ENCODE measurements around the gene OSER1. TPM values are rescaled to one million over a fixed set of nuclear protein-coding genes. Genes with fewer than 3 reads are reported as not detected.

OSER1 gene
- polyA plus RNA-seq, 1 experiment = 50.2 TPM

DNA sequence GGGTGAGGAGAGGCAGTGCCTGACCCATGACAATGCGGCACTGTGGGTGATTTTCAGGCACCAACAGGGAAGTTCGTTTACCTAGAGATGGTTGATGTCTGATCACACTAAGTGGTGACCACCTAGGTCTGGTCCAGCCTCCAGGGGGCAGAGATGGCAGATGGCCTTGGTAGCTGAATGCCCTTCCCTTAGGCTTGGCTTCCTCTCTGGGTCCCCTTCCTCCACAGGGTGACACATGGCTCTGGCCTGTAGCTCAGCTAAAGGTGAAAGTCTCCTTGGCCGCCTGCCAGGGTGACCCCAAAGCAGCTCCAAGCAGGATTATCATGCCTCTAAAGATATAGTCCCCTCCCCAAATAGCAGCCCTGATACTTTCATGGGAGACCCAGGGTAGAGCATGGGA, 43.0 kb upstream of the OSER1 start:
- POLR2A ChIA-PET = no interaction called here
- CTCF ChIA-PET = interaction anchor here (1.0 to 1.7 kb wide), 2 partner anchors 10 to 37 kb away, joined by 3 to 4 read pairs; no protein-coding TSS in a partner anchor
- TF ChIP-seq, protein P1, sequence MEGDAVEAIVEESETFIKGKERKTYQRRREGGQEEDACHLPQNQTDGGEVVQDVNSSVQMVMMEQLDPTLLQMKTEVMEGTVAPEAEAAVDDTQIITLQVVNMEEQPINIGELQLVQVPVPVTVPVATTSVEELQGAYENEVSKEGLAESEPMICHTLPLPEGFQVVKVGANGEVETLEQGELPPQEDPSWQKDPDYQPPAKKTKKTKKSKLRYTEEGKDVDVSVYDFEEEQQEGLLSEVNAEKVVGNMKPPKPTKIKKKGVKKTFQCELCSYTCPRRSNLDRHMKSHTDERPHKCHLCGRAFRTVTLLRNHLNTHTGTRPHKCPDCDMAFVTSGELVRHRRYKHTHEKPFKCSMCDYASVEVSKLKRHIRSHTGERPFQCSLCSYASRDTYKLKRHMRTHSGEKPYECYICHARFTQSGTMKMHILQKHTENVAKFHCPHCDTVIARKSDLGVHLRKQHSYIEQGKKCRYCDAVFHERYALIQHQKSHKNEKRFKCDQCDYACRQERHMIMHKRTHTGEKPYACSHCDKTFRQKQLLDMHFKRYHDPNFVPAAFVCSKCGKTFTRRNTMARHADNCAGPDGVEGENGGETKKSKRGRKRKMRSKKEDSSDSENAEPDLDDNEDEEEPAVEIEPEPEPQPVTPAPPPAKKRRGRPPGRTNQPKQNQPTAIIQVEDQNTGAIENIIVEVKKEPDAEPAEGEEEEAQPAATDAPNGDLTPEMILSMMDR (IDR thresholded peaks at IDR 0.05; ENCODE audit: insufficient read depth, low read depth, low read length) = no peak
- Histone ChIP-seq H3K36me3 (ENCODE audit: control insufficient read depth, insufficient read depth, low read length) (no peaks in the 10 kb centered on the region), H3K27me3 (ENCODE audit: control insufficient read depth, insufficient read depth, low read length) (no peaks in the 10 kb centered on the region), H3K4me3 (ENCODE audit: low read depth, low read length) (no peak overlapping the region)
- DNase-seq (ENCODE audit: low read depth) = no peak

DNA sequence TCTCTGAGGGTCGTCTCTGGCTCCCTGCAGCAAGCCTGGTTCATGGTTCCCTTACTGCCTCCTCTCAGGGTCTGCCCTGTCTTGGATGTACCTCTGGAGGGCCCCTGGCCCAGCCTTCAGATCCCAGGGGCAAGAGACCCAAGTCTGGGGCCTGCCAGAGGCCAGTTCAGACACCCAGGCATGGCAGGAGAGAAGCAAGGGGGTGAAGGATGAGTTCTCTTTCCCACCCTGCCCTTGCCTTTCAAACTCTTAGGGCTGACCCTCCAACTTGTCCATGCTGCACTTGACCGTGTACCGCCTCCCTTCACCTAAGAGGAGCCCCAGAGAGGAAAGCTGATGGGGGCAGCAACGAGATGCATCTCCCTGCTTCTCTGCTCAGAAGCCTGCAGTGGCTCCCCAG, 40.7 kb upstream of the OSER1 start:
- TF ChIP-seq, protein P1 (IDR thresholded peaks at IDR 0.05; ENCODE audit: insufficient read depth, low read depth, low read length) = no peak
- ChIA-PET POLR2A (no interaction called here), CTCF (no interaction called here)
- H3K36me3 ChIP-seq (ENCODE audit: control insufficient read depth, insufficient read depth, low read length) = no peaks in the 10 kb centered on the region
- peaks cover 7% of the 10 kb centered on the region; the same call in 1 of the 2 replicates for H3K27me3 ChIP-seq (ENCODE audit: control insufficient read depth, insufficient read depth, low read length)
- no peak overlapping the region for H3K4me3 ChIP-seq (ENCODE audit: low read depth, low read length)
- DNase-seq (ENCODE audit: low read depth) = no peak

DNA sequence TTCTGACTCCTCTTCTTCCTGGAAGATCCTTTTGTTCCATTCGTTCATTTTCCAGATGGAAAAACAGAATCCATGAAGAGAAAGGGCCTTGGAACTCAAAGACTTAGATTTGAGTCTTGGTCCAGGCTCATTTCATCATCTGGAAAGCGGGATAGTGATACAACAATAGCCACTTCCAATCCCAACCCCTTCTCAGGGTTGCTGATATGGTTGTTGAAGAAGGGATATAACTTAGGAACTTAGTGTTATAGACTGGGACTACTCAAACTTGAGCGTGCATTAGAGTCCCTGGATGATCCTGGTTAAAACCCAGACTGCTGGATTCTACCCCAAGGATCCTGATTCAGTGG, 37.8 kb upstream of the OSER1 start:
- Histone ChIP-seq H3K4me3 (ENCODE audit: low read depth, low read length) (no peak overlapping the region), H3K36me3 (ENCODE audit: control insufficient read depth, insufficient read depth, low read length) (no peaks in the 10 kb centered on the region), H3K27me3 (ENCODE audit: control insufficient read depth, insufficient read depth, low read length) (peaks cover 7% of the 10 kb centered on the region; the same call in 1 of the 2 replicates)
- TF ChIP-seq, protein P1 (IDR thresholded peaks at IDR 0.05; ENCODE audit: insufficient read depth, low read depth, low read length) = no peak
- DNase-seq (ENCODE audit: low read depth) = no peak
- POLR2A ChIA-PET = no interaction called here
- CTCF ChIA-PET = interaction anchor here (0.9 to 1.6 kb wide), 3 partner anchors 13 to 36 kb away, joined by 3 read pairs; no protein-coding TSS in a partner anchor

DNA sequence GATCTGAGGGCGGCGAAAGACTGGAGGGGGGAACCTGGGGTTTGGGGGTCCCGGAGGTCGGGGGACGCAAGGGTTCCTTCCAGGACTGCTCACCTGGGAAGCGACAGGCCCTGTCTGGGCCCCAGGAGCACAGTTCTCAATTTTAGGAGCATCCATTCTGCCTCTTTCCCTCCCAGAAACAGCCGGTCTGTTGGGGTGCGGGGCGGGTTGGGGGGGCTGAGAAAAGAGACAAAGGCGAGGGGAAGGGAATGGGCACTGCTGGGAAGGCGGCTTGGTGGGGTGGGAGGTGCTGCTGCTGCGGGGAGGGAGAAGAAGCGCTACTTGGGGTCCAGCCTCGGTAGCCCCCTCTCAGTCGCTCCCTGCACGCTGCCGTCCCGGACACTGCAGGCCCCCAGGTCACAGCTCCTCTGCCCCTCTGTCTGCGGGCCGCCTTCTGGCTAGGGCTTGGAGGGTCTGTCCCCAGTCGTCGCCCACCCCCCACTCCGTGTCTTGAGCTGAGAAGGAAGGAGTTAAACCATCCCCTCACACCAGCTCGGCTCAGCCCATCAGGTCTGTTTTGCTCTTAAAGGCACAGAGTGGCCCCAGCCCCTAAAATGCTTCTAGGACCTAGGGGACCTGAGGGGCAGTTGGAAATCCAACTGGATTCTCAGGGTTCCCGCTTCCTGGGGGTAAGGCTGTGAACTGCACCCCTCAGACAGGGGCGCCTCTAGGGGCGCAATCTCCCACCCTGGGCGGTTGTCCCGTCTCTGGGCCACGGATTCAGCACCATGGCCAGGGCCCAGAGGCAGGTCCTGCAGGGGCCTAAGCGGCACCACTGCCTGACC, 37.2 kb upstream of the OSER1 start:
- POLR2A ChIA-PET = no interaction called here
- H3K36me3 ChIP-seq (ENCODE audit: control insufficient read depth, insufficient read depth, low read length) = no peaks in the 10 kb centered on the region
- peaks cover 7% of the 10 kb centered on the region; the same call in 1 of the 2 replicates for H3K27me3 ChIP-seq (ENCODE audit: control insufficient read depth, insufficient read depth, low read length)
- no peak overlapping the region for H3K4me3 ChIP-seq (ENCODE audit: low read depth, low read length)
- no peak for DNase-seq (ENCODE audit: low read depth)
- TF ChIP-seq, protein P1 (IDR thresholded peaks at IDR 0.05; ENCODE audit: insufficient read depth, low read depth, low read length) = peak; percentile 24
- CTCF ChIA-PET = interaction anchor here (0.9 to 1.6 kb wide), 4 partner anchors 12 to 64 kb away, joined by 3 read pairs; no protein-coding TSS in a partner anchor

DNA sequence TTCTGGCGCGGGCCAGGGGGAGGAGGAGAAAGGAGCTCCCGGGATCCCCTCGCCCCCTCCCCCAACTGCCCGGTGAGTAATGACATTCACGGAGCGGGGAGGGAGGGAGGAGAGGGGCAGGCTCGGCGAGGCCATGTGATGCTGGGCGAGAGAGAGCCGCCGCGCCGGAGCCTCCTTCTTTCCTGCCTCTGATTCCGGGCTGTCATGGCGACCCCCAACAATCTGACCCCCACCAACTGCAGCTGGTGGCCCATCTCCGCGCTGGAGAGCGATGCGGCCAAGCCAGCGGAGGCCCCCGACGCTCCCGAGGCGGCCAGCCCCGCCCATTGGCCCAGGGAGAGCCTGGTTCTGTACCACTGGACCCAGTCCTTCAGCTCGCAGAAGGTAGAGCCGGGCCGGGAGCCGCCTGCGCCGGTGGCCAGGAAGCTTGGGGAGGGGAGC, 36.6 kb upstream of the OSER1 start, which contains the start of gene GDAP1L1:
GDAP1L1 (plus strand) TSS at position 178 of the 441 bp plus-strand sequence; CDS start at position 205, 27 bp downstream.
- no peak within 1 kb of the TSS for H3K4me3 ChIP-seq (ENCODE audit: low read depth, low read length)
- H3K27me3 ChIP-seq (ENCODE audit: control insufficient read depth, insufficient read depth, low read length) = peaks cover 7% of the 10 kb centered on the region; the same call in 1 of the 2 replicates
- H3K36me3 ChIP-seq (ENCODE audit: control insufficient read depth, insufficient read depth, low read length) = no peaks in the 10 kb centered on the region
- DNase-seq (ENCODE audit: low read depth) = no peak
- TF ChIP-seq, protein P1 (IDR thresholded peaks at IDR 0.05; ENCODE audit: insufficient read depth, low read depth, low read length) = no peak
- ChIA-PET POLR2A (no interaction called here), CTCF (interaction anchor here (0.9 to 1.6 kb wide), 3 partner anchors 14 to 64 kb away, joined by 3 read pairs; no protein-coding TSS in a partner anchor)
